GM12878 (cell line): Measurements from ENCODE around the gene GRIN3A. TPM values are rescaled to one million over a fixed set of nuclear protein-coding genes. Genes with fewer than 3 reads are reported as not detected.

Source experiments
- ATAC-seq: fragments of 200-7000 bp; cut with Tn5 transposase; 3 replicates; pipeline ENCODE4 v1.9.1; 2020; ENCODE audit warnings: mild to moderate bottlenecking, moderate library complexity
- BruUV-seq: library from RNA; stranded (reverse); fragments of 400-500 nt; replicated peaks from 2 replicates; lab custom pipeline; 2021; lab: Mats Ljungman, UMichigan
- CTCF ChIA-PET: fragments of 300-600 bp; sonication (Branson Sonifier 250); formaldehyde crosslinking; extraction: SDS; loops from one replicate; lab custom pipeline; 2021; ENCODE audit warnings: inconsistent platforms; lab: Yijun Ruan, JAX
- POLR2A ChIA-PET: fragments of 350-600 bp; formaldehyde crosslinking; extraction: SDS; loops from one replicate; lab custom pipeline; 2021; ENCODE audit warnings: inconsistent platforms; lab: Charles Lee
- RAD21 ChIA-PET: fragments of 300-600 bp; sonication (Branson Sonifier 250); formaldehyde crosslinking; loops from one replicate; lab custom pipeline; 2023; ENCODE audit warnings: antibody characterized with exemption; ENCODE audit not compliant: unreplicated experiment; lab: Charles Lee
- SMC1A ChIA-PET: fragments of 300-600 bp; sonication (Branson Sonifier 250); formaldehyde crosslinking; loops from one replicate; lab custom pipeline; 2023; ENCODE audit not compliant: unreplicated experiment, uncharacterized antibody; lab: Charles Lee
- DNase-seq: peaks from one replicate; pipeline ENCODE4 v3.0.0-alpha.2; 2011; ENCODE audit warnings: low read depth, low spot score
- FAIRE-seq: peaks from 3 replicates; lab custom pipeline; 2011; peaks lifted over from hg19 to GRCh38; lab: Jason Lieb, UNC
- H2AFZ ChIP-seq: 2 replicates; pipeline ENCODE4 v1.6.0; 2011; ENCODE audit warnings: low read depth, low read length, control low read depth; ENCODE audit not compliant: control insufficient read depth
- H3K27ac ChIP-seq: 2 replicates; pipeline ENCODE4 v1.5.1; 2011; ENCODE audit warnings: control low read depth; ENCODE audit not compliant: control insufficient read depth, insufficient read depth
- H3K27me3 ChIP-seq, 2 experiments: replicated peaks in 1 of 2; 2 replicates each; pipeline versions ENCODE4 v1.6.0 to v1.6.1; 2011; ENCODE audit warnings: low read length in 1 of 2; ENCODE audit not compliant: control insufficient read depth in 2 of 2, insufficient read depth in 2 of 2
- H3K36me3 ChIP-seq, 2 experiments: 2 replicates each; pipeline ENCODE4 v1.5.1; 2011; ENCODE audit warnings: low read length in 1 of 2; ENCODE audit not compliant: control insufficient read depth in 2 of 2, insufficient read depth in 2 of 2
- H3K4me1 ChIP-seq: 2 replicates; pipeline ENCODE4 v1.6.1; 2011; ENCODE audit warnings: mild to moderate bottlenecking, low read length, moderate library complexity, mixed read lengths; ENCODE audit not compliant: control insufficient read depth, insufficient read depth
- H3K4me2 ChIP-seq: 2 replicates; pipeline ENCODE4 v1.6.0; 2011; ENCODE audit warnings: control low read depth; ENCODE audit not compliant: control insufficient read depth, insufficient read depth
- H3K4me3 ChIP-seq: fragments of 200-600 bp; sonication (generic); 2 replicates; pipeline ENCODE4 v1.5.1; 2016
- H3K79me2 ChIP-seq: 2 replicates; pipeline ENCODE4 v1.6.0; 2011; ENCODE audit warnings: low read length; ENCODE audit not compliant: control insufficient read depth, insufficient read depth
- H3K9ac ChIP-seq: 2 replicates; pipeline ENCODE4 v1.8.0; 2011; ENCODE audit warnings: low read length, control low read depth, mixed read lengths; ENCODE audit not compliant: control insufficient read depth, insufficient read depth
- H3K9me3 ChIP-seq: replicated peaks from 3 replicates; pipeline ENCODE4 v1.5.1; 2011; ENCODE audit warnings: mild to moderate bottlenecking, low read length; ENCODE audit not compliant: control insufficient read depth, insufficient read depth
- H4K20me1 ChIP-seq: 2 replicates; pipeline ENCODE4 v1.6.0; 2011; ENCODE audit not compliant: control insufficient read depth, insufficient read depth
- CBX3 ChIP-seq: fragments of 200-600 bp; sonication (generic); IDR thresholded peaks from 2 replicates; pipeline ENCODE4 v1.6.1; 2016; ENCODE audit warnings: low read depth, borderline replicate concordance
- CBX5 ChIP-seq: sonication (generic); IDR thresholded peaks from 2 replicates; pipeline ENCODE4 v1.6.1; 2016; ENCODE audit warnings: low read depth, moderate library complexity, mild to moderate bottlenecking, inconsistent platforms
- CHD2 ChIP-seq: IDR thresholded peaks from 2 replicates; pipeline ENCODE4 v1.6.1; 2011; ENCODE audit warnings: low read depth, low read length, improper control_type of control experiment, borderline replicate concordance
- HDAC2 ChIP-seq: fragments of 200-600 bp; sonication (generic); IDR thresholded peaks from 2 replicates; pipeline ENCODE4 v1.6.1; 2017
- IRF4 ChIP-seq: IDR thresholded peaks from 2 replicates; pipeline ENCODE4 v1.6.1; 2011; ENCODE audit warnings: low read depth, low read length
- POLR2AphosphoS5 ChIP-seq: IDR thresholded peaks from 2 replicates; pipeline ENCODE4 v1.6.1; 2011; ENCODE audit warnings: mild to moderate bottlenecking, low read length, inconsistent platforms
- RBBP5 ChIP-seq: fragments of 200-600 bp; sonication (generic); conservative IDR thresholded peaks from 2 replicates; pipeline ENCODE4 v1.6.1; 2016
- SIN3A ChIP-seq: IDR thresholded peaks from 2 replicates; pipeline ENCODE4 v1.6.1; 2012; ENCODE audit warnings: low read depth, low read length, improper control_type of control experiment
- SMC3 ChIP-seq: IDR thresholded peaks from 2 replicates; pipeline ENCODE4 v1.6.1; 2011; ENCODE audit warnings: low read length, improper control_type of control experiment, borderline replicate concordance
- TARDBP ChIP-seq: IDR thresholded peaks from 2 replicates; pipeline ENCODE4 v1.6.1; 2016; ENCODE audit warnings: borderline replicate concordance
- WGBS: methylation state at CpG from one replicate; pipeline ENCODE4 v1.1.6; 2016; ENCODE audit warnings: low lambda C conversion rate; ENCODE audit not compliant: insufficient replicate concordance, insufficient coverage; ENCODE audit errors: missing lambda C conversion rate; 5-methylcytosine and 5-hydroxymethylcytosine counted together
- in situ Hi-C: fragments of 300-500 bp; cut with MboI; formaldehyde crosslinking; loops from 9 replicates; pipeline ENCODE4 v1.14.3; 2018; ENCODE audit warnings: mixed read lengths
- intact Hi-C: fragments of 100-400 bp; cut with micrococcal nuclease; formaldehyde crosslinking; loops from one replicate; pipeline ENCODE4 v1.14.2; 2022; ENCODE audit not compliant: unreplicated experiment
- polyA plus RNA-seq, 11 experiments: library from polyadenylated mRNA; depleted of rRNA in 4 of 11; unstranded in 6 of 11; stranded (reverse) in 5 of 11; fragments of >200 nt; fragmentation: Nextera tagmentation in 4 of 11; fragmentation: Illumina TruSeq in 1 of 11; extraction: Ambion mirVana in 4 of 11; extraction: Trizol in 1 of 11; gene quantifications; 1 replicate in 1 of 11; 2 replicates in 10 of 11; pipeline versions ENCODE4 v1.2.1 to v1.2.3, GENCODE V29; 2011 to 2016; ENCODE audit warnings: inconsistent platforms in 2 of 11, missing spikeins in 2 of 11, low read depth in 1 of 11
- total RNA-seq, 4 experiments: library from RNA; depleted of rRNA in 3 of 4; stranded (reverse); fragments of >200 nt in 3 of 4; fragmentation: Illumina TruSeq in 1 of 4; extraction: Trizol in 1 of 4; gene quantifications; 2 replicates each; pipeline versions ENCODE4 v1.2.1 to v1.2.3, GENCODE V29; 2013 to 2021
- TF ChIP-seq, protein P1 (sequence below): fragments of 450-650 bp; IDR thresholded peaks from 2 replicates; pipeline ENCODE4 v1.6.1; 2017; ENCODE audit warnings: mild to moderate bottlenecking
- TF ChIP-seq, protein P2 (sequence below): IDR thresholded peaks from 2 replicates; pipeline ENCODE4 v1.6.1; 2011; ENCODE audit warnings: mild to moderate bottlenecking, low read depth, low read length, moderate library complexity; ENCODE audit not compliant: insufficient replicate concordance

Gene GRIN3A
- total and polyA plus RNA-seq, 10 of the 15 experiments (the other 5 are each of a cell fraction or from before 2014, with no cell fraction given), result 0.03 to 0.05 (median 0.04) TPM; not detected in 7

DNA sequence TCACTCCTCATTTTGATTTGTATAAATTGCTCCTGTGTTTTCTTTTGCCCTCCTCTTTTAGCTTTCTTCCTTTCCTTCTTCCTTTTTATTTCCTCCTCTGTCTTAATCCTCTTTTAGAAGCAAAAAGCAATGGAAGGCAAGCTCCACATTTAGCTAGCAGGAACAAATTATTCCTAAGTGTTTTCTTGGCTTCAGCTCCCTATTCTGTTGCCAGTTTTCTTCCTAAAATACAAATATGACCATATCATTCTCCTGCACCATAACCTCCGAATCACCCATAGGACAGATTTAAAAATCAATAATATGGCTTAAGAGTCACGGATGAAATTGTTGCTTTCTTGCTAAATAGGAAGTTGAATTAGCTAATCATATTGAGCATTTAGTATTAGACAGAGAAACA lies 49.4 kb downstream of the GRIN3A start (continued):
- TF ChIP-seq, protein P1, sequence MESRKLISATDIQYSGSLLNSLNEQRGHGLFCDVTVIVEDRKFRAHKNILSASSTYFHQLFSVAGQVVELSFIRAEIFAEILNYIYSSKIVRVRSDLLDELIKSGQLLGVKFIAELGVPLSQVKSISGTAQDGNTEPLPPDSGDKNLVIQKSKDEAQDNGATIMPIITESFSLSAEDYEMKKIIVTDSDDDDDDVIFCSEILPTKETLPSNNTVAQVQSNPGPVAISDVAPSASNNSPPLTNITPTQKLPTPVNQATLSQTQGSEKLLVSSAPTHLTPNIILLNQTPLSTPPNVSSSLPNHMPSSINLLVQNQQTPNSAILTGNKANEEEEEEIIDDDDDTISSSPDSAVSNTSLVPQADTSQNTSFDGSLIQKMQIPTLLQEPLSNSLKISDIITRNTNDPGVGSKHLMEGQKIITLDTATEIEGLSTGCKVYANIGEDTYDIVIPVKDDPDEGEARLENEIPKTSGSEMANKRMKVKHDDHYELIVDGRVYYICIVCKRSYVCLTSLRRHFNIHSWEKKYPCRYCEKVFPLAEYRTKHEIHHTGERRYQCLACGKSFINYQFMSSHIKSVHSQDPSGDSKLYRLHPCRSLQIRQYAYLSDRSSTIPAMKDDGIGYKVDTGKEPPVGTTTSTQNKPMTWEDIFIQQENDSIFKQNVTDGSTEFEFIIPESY, result no peak
- TF ChIP-seq RBBP5 (no peak), CBX5 (no peak), POLR2AphosphoS5 (no peak)

GRCh38 chr9:101684665-101685064 lies 53.8 kb downstream of the GRIN3A start:
- in situ Hi-C loops (no loop called here), intact Hi-C loops (no loop called here)
- no peak for FAIRE-seq

More at GRCh38 chr9:101684665-101685064, 53.8 kb downstream of the GRIN3A start:
- RAD21 ChIA-PET, result no interaction called here
- BruUV-seq, result no TSS peak
- POLR2A ChIA-PET, result no interaction called here
- DNase-seq (no peak), ATAC-seq (no peak)
- no peaks in the 10 kb centered on the region for H4K20me1 ChIP-seq
- SMC1A ChIA-PET, result no interaction called here
- H3K4me1 ChIP-seq, result no peaks in the 10 kb centered on the region
- no peak overlapping the region for H3K4me2 ChIP-seq
- no peak overlapping the region for H3K4me3 ChIP-seq
- CTCF ChIA-PET, result no interaction called here
- no peak overlapping the region for H3K27ac ChIP-seq
- H3K27me3 ChIP-seq, result no peaks in the 10 kb centered on the region
- WGBS, result 0% methylated on average over 2 of the region's 2 CpGs
- H3K79me2 ChIP-seq, result no peaks in the 10 kb centered on the region
- H3K9ac ChIP-seq, result no peak overlapping the region
- TF ChIP-seq SMC3 (no peak), CBX3 (no peak), SIN3A (no peak), TARDBP (no peak), HDAC2 (no peak), CHD2 (no peak), IRF4 (no peak)
- TF ChIP-seq, protein P2, sequence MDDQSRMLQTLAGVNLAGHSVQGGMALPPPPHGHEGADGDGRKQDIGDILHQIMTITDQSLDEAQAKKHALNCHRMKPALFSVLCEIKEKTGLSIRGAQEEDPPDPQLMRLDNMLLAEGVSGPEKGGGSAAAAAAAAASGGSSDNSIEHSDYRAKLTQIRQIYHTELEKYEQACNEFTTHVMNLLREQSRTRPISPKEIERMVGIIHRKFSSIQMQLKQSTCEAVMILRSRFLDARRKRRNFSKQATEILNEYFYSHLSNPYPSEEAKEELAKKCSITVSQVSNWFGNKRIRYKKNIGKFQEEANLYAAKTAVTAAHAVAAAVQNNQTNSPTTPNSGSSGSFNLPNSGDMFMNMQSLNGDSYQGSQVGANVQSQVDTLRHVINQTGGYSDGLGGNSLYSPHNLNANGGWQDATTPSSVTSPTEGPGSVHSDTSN, result no peak
- H2AFZ ChIP-seq, result no peak overlapping the region
- H3K36me3 ChIP-seq, result no peaks in the 10 kb centered on the region
- no peaks in the 10 kb centered on the region for H3K9me3 ChIP-seq
